SK-N-SH (cell line): ENCODE measurements around the gene CDC42BPG. TPM values are rescaled to one million over a fixed set of nuclear protein-coding genes. Genes with fewer than 3 reads are reported as not detected.

Experiments used
- CTCF ChIA-PET: fragments of 300-600, 350-600 bp; formaldehyde crosslinking; extraction: SDS; loops from one replicate; lab custom pipeline; 2021; lab: Yijun Ruan, JAX
- POLR2A ChIA-PET: fragments of 350-600 bp; sonication (Branson Sonifier 250); formaldehyde crosslinking; extraction: SDS; loops from one replicate; lab custom pipeline; 2020; ENCODE audit warnings: antibody characterized with exemption, inconsistent platforms; lab: Yijun Ruan, JAX
- DNase-seq: peaks from one replicate; pipeline ENCODE4 v3.0.0; 2012
- H2AFZ ChIP-seq: fragments of 200-600 bp; sonication (generic); 2 replicates; pipeline ENCODE4 v1.8.1; 2016; ENCODE audit warnings: antibody characterized with exemption, mild to moderate bottlenecking, low read depth
- H3F3A ChIP-seq: fragments of 200-600 bp; sonication (generic); replicated peaks from 2 replicates; pipeline ENCODE3; 2016; ENCODE audit warnings: antibody characterized with exemption, mild to moderate bottlenecking; ENCODE audit not compliant: insufficient read depth
- H3K27ac ChIP-seq, 2 experiments: fragments of 200-500 bp in 1 of 2; fragments of 200-600 bp in 1 of 2; sonication (Bioruptor generic) in 1 of 2; sonication (generic), shearing (Covaris generic) in 1 of 2; 2 replicates each; pipeline versions ENCODE4 v1.5.1 to v1.6.1; 2014 to 2016; ENCODE audit warnings: low read depth in 2 of 2, inconsistent platforms in 1 of 2, low read length in 1 of 2, mild to moderate bottlenecking in 1 of 2, mixed read lengths in 1 of 2
- H3K27me3 ChIP-seq: fragments of 200-600 bp; sonication (generic), shearing (Covaris generic); 2 replicates; pipeline ENCODE4 v1.6.1; 2016; ENCODE audit warnings: mixed run types; ENCODE audit not compliant: insufficient read depth
- H3K36me3 ChIP-seq, 2 experiments: fragments of 200-500 bp in 1 of 2; fragments of 200-600 bp in 1 of 2; sonication (Bioruptor generic) in 1 of 2; sonication (generic) in 1 of 2; replicated peaks in 1 of 2; 2 replicates each; pipeline versions ENCODE3 to v1.5.1; 2014 to 2016; ENCODE audit warnings: low read length in 1 of 2, mild to moderate bottlenecking in 1 of 2; ENCODE audit not compliant: insufficient read depth in 2 of 2, control insufficient read depth in 1 of 2
- H3K4me1 ChIP-seq, 2 experiments: fragments of 200-500 bp in 1 of 2; fragments of 200-600 bp in 1 of 2; sonication (Bioruptor generic) in 1 of 2; sonication (generic), shearing (Covaris generic) in 1 of 2; 2 replicates each; pipeline versions ENCODE4 v1.5.1 to v1.6.1; 2014 to 2016; ENCODE audit warnings: low read depth in 1 of 2, low read length in 1 of 2, mixed run types in 1 of 2; ENCODE audit not compliant: insufficient read depth in 2 of 2, control insufficient read depth in 1 of 2
- H3K4me2 ChIP-seq: fragments of 200-600 bp; sonication (generic), shearing (Covaris generic); 2 replicates; pipeline ENCODE4 v1.6.1; 2017; ENCODE audit warnings: mixed run types
- H3K4me3 ChIP-seq, 2 experiments: fragments of 200-500 bp in 1 of 2; fragments of 200-600 bp in 1 of 2; sonication (Bioruptor generic) in 1 of 2; sonication (generic), shearing (Covaris generic) in 1 of 2; 2 replicates each; pipeline versions ENCODE4 v1.5.1 to v1.8.1; 2014 to 2016; ENCODE audit warnings: low read depth in 2 of 2, inconsistent platforms in 1 of 2, low read length in 1 of 2, mild to moderate bottlenecking in 1 of 2, mixed read lengths in 1 of 2, moderate library complexity in 1 of 2
- H3K79me2 ChIP-seq: fragments of 200-600 bp; sonication (generic); 2 replicates; pipeline ENCODE4 v1.8.1; 2017; ENCODE audit warnings: mild to moderate bottlenecking; ENCODE audit not compliant: insufficient read depth
- H3K9ac ChIP-seq: fragments of 200-600 bp; sonication (generic); 2 replicates; pipeline ENCODE4 v1.6.1; 2017; ENCODE audit warnings: mixed run types
- H3K9me2 ChIP-seq: fragments of 200-600 bp; sonication (generic); 2 replicates; pipeline ENCODE4 v1.6.1; 2017; ENCODE audit warnings: mixed run types
- H3K9me3 ChIP-seq: fragments of 200-600 bp; sonication (generic); 2 replicates; pipeline ENCODE4 v1.6.1; 2017; ENCODE audit warnings: mixed run types, mild to moderate bottlenecking, moderate library complexity
- H4K20me1 ChIP-seq: fragments of 200-600 bp; sonication (generic); 2 replicates; pipeline ENCODE4 v1.6.1; 2017; ENCODE audit warnings: mild to moderate bottlenecking, mixed run types; ENCODE audit not compliant: insufficient read depth
- CHD2 ChIP-seq: fragments of 150-350 bp; IDR thresholded peaks from 2 replicates; pipeline ENCODE4 v1.6.1; 2018; ENCODE audit warnings: low read length; ENCODE audit not compliant: partially characterized antibody
- FOXJ3 ChIP-seq: sonication (generic); formaldehyde crosslinking; IDR thresholded peaks from 2 replicates; pipeline ENCODE4 v1.5.1; 2020; ENCODE audit warnings: mild to moderate bottlenecking, missing genetic modification reagents
- FOXM1 ChIP-seq: IDR thresholded peaks from 2 replicates; pipeline ENCODE4 v1.4.0; 2012; ENCODE audit warnings: low read depth, mild to moderate bottlenecking
- JUND ChIP-seq: IDR thresholded peaks from 2 replicates; pipeline ENCODE4 v1.4.0; 2012
- MXI1 ChIP-seq: IDR thresholded peaks from 2 replicates; pipeline ENCODE4 v1.6.1; 2012; ENCODE audit warnings: mild to moderate bottlenecking, low read depth, low read length, improper control_type of control experiment
- PBX3 ChIP-seq: IDR thresholded peaks from 2 replicates; pipeline ENCODE4; 2012
- RCOR1 ChIP-seq: fragments of 150-350 bp; IDR thresholded peaks from 2 replicates; pipeline ENCODE4 v1.6.1; 2017; ENCODE audit warnings: antibody characterized with exemption, low read length
- TEAD4 ChIP-seq: IDR thresholded peaks from 2 replicates; pipeline ENCODE4 v1.4.0; 2012; ENCODE audit warnings: mild to moderate bottlenecking, borderline replicate concordance; ENCODE audit not compliant: insufficient read depth
- USF1 ChIP-seq: IDR thresholded peaks from 2 replicates; pipeline ENCODE4 v1.4.0; 2012; ENCODE audit warnings: low read depth, borderline replicate concordance
- USF2 ChIP-seq: fragments of 150-350 bp; IDR thresholded peaks from 2 replicates; pipeline ENCODE4 v1.6.1; 2017; ENCODE audit warnings: antibody characterized with exemption, low read length, low read depth, borderline replicate concordance
- WGBS: methylation state at CpG from one replicate; pipeline ENCODE4 v1.1.6; 2017; ENCODE audit warnings: low lambda C conversion rate; 5-methylcytosine and 5-hydroxymethylcytosine counted together
- polyA plus RNA-seq, 3 experiments: library from polyadenylated mRNA; depleted of rRNA; stranded (reverse); fragments of >200 nt; gene quantifications; 2 replicates each; pipeline ENCODE4 v1.2.3, GENCODE V29; 2012

CDC42BPG gene
- polyA plus RNA-seq, 1 of the 3 experiments (the other 2 are of a cell fraction): 0.33 TPM

- no peak for DNase-seq
- TF ChIP-seq FOXJ3 (CRISPR knock-in tag) (no peak), TEAD4 (no peak), FOXM1 (no peak), USF1 (no peak), USF2 (no peak), PBX3 (no peak), CHD2 (no peak), MXI1 (no peak), RCOR1 (no peak), JUND (no peak)
- H3K79me2 ChIP-seq: peaks cover 80% of the 10 kb centered on the region
- H3K4me3 ChIP-seq: no peak overlapping the region
- whole genome bisulfite sequencing: 93% methylated on average over 6 of the region's 6 CpGs
- H4K20me1 ChIP-seq: peaks cover 49% of the 10 kb centered on the region
- ChIA-PET POLR2A (no interaction called here), CTCF (interaction anchor here (1.6 to 5.3 kb wide), 3 partner anchors 12 to 33 kb away, joined by 9 to 40 read pairs (median 17); no protein-coding TSS in a partner anchor)
- H3K36me3 ChIP-seq: peaks cover 3 to 16% of the 10 kb centered on the region in 2 experiments
- no peaks in the 10 kb centered on the region for H3K9me2 ChIP-seq
- H3K27me3 ChIP-seq: no peaks in the 10 kb centered on the region
- no peak overlapping the region for H3K4me2 ChIP-seq
- no peak overlapping the region for H3K27ac ChIP-seq
- H3K4me1 ChIP-seq: peaks cover 7 to 10% of the 10 kb centered on the region in 2 experiments; a peak in 2 of 4 replicates
- H3F3A ChIP-seq: peaks cover 12% of the 10 kb centered on the region
- H3K9me3 ChIP-seq: no peaks in the 10 kb centered on the region
- no peak overlapping the region for H2AFZ ChIP-seq
- H3K9ac ChIP-seq: no peak overlapping the region
Observed at GRCh38 chr11:64861227-64861975, 16.9 kb upstream of the CDC42BPG start.

- Histone ChIP-seq H3K4me2 (no peak overlapping the region), H3K79me2 (peaks cover 68% of the 10 kb centered on the region), H2AFZ (no peak overlapping the region), H3K27ac (no peak overlapping the region), H3K9ac (no peak overlapping the region), H3K9me2 (no peaks in the 10 kb centered on the region), H3K36me3 (peaks cover 0 to 16% of the 10 kb centered on the region in 2 experiments), H3K4me1 (peaks cover 16 to 19% of the 10 kb centered on the region in 2 experiments; a peak in 3 of 4 replicates), H3K4me3 (no peak overlapping the region), H3F3A (peaks cover 12% of the 10 kb centered on the region), H3K27me3 (no peaks in the 10 kb centered on the region), H4K20me1 (peaks cover 33% of the 10 kb centered on the region), H3K9me3 (no peaks in the 10 kb centered on the region)
- WGBS: 94% methylated on average over 28 of the region's 33 CpGs
- DNase-seq: no peak
- POLR2A ChIA-PET: interaction anchor here (0.6 kb wide), 1 partner anchor 28 kb away, joined by 3 read pairs; no protein-coding TSS in a partner anchor
- CTCF ChIA-PET: interaction anchor here (0.9 to 3.9 kb wide), 5 partner anchors 11 to 34 kb away, joined by 3 to 18 read pairs (median 8); no protein-coding TSS in a partner anchor
- TF ChIP-seq USF2 (no peak), TEAD4 (no peak)
Observed at GRCh38 chr11:64859542-64860414, 15.3 kb upstream of the CDC42BPG start.
